ENCODE measurements around the gene OST4. TPM values are rescaled to one million over a fixed set of nuclear protein-coding genes. Genes with fewer than 3 reads are reported as not detected.
A peak's percentile ranks its signal among the peaks of the same experiment; 100 is the strongest.

The OST4 gene
- polyA plus RNA-seq, 2 of the 4 experiments (the other 2 are of a cell fraction): 392 to 880 TPM

DNA sequence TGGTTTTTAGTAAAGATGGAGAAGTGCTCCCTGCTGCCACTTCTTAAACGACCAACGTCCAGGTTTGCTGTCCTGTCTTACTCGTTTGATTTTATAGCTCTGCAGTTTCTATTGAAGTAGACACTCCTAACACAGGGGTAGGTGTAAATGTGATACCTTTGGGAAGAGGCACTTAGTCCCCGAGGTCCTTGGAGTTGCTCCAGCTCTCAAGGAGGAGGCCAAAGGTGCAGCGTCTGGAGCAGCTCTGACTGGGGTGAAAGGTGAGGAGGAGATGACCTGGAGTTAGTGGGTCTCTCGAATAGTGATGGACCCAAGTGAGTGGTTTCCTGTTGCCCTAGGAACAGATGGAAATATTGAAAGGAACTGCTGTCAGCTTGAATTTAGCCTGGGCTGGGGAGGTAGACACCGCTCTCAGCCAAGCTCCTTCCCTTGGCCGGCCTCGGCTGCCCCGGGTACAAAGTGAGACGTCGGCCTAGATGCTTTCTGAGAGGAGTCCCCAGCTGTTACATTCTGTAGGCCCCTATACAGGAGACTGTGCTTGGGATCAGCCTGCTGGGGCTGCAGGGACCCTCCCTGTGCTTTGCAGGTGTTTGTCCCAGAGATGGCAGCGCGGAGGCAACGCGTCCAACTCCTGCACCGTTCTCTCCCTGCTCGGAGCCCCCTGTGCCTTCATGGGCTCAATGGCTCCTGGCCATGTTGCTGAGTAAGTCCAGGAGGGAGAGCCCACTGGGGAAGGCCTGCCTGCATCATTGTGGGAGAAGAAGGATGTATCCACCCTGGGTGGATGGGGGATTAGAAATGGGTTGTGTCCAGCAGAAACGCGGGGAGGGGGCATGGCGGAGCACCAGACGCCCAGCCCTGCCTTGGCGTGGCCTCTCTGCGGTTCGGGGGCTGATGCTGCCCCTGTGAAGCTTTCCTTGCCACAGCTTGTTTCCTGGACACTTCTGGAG is 20.6 kb upstream of the OST4 start (continued):
- no peak for TF ChIP-seq MAZ (IDR thresholded peaks at IDR 0.05; ENCODE audit: borderline replicate concordance, low read depth, low read length)
- TF ChIP-seq NFE2L2 (conservative IDR thresholded peaks at IDR 0.05; ENCODE audit: low read length): no peak
- TF ChIP-seq ESRRA (IDR thresholded peaks at IDR 0.05; ENCODE audit: borderline replicate concordance, low read length): no peak
- TF ChIP-seq CEBPB (IDR thresholded peaks at IDR 0.05): no peak
- TF ChIP-seq RCOR1 (IDR thresholded peaks at IDR 0.05; ENCODE audit: low read depth, low read length): no peak

DNA sequence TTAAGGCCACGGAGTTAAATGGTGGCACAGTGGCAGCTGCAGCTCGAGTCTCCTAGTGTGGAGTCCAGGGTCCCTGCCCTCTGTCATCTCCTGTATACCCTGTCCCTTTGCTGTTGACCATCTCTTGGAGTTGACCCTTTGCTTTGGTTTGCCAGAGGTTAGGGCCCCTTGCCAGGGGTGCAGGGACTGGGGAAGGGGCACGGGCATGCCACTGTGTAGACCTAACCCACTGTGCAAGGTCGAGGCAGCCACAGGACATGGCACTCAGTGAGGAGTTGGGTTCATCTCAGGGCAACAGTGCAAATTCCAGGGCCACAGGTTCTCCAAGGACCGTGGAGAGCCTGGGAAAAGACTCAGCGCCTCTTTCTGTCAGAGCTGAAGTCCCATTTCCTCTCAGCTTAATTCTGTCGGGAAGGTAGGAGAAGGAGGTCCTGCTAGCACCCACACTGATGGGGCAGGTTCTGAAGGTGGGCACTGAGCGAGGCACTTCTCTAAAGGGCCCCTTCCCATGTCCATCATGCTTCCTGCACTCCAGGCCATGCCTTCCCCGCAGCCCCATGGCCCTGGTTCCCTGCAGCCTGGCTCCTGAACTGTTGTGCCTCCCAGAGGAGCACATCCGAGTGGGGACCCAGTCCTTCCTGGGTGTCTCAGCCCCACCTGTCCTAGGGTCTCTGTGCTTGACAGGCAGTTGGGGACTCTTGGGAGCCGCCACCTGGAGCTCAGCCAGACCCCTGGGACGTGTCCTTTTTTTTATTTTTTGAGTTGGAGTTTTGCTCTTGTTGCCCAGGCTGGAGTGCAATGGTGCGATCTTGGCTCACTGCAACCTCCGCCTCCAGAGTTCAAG is 17.9 kb upstream of the OST4 start:
- Histone ChIP-seq H3K4me1 (peaks cover 24% of the 10 kb centered on the region), H3K4me2 (no peak overlapping the region), H3K4me3 (no peak overlapping the region), H3K27ac (no peak overlapping the region), H3K9me3 (no peaks in the 10 kb centered on the region)
- DNase-seq (ENCODE audit: low read depth in 1 of 2, low spot score in 1 of 2) (no peak), FAIRE-seq (no peak), ATAC-seq (no peak)
- 85% methylated on average over 14 of the region's 14 CpGs for WGBS (ENCODE audit: missing lambda C conversion rate)
- POLR2A ChIA-PET: interaction anchor here (0.6 kb wide), 1 partner anchor 61 kb away, joined by 3 read pairs; no protein-coding TSS in a partner anchor
- TF ChIP-seq, protein P1, sequence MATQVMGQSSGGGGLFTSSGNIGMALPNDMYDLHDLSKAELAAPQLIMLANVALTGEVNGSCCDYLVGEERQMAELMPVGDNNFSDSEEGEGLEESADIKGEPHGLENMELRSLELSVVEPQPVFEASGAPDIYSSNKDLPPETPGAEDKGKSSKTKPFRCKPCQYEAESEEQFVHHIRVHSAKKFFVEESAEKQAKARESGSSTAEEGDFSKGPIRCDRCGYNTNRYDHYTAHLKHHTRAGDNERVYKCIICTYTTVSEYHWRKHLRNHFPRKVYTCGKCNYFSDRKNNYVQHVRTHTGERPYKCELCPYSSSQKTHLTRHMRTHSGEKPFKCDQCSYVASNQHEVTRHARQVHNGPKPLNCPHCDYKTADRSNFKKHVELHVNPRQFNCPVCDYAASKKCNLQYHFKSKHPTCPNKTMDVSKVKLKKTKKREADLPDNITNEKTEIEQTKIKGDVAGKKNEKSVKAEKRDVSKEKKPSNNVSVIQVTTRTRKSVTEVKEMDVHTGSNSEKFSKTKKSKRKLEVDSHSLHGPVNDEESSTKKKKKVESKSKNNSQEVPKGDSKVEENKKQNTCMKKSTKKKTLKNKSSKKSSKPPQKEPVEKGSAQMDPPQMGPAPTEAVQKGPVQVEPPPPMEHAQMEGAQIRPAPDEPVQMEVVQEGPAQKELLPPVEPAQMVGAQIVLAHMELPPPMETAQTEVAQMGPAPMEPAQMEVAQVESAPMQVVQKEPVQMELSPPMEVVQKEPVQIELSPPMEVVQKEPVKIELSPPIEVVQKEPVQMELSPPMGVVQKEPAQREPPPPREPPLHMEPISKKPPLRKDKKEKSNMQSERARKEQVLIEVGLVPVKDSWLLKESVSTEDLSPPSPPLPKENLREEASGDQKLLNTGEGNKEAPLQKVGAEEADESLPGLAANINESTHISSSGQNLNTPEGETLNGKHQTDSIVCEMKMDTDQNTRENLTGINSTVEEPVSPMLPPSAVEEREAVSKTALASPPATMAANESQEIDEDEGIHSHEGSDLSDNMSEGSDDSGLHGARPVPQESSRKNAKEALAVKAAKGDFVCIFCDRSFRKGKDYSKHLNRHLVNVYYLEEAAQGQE (IDR thresholded peaks at IDR 0.05): no peak
- no peak for TF ChIP-seq KDM5A (IDR thresholded peaks at IDR 0.05)
- CTCF ChIA-PET: interaction anchor here (0.6 to 15.3 kb wide), 13 partner anchors 8 to 243 kb away, joined by 3 to 253 read pairs (median 5); partner anchors contain the start of gene OST4

DNA sequence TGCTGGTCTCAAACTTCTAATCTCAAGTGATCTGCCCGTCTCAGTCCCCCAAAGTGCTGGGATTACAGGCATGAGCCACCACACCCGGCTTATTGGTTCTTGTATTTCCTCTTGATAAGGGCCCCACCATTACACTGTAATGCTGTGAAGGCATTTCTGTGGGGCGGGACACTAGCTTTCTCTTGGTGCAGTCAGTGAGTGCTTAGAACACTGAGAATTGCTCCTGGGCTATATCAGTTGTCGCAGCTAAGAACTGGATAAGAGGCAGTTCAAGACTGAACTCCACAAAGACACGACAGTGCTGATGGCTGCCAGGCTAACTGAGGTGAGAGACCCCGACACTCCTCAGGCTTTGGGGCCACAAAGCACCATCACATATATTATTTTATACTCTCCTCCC is 17.2 kb upstream of the OST4 start:
- ATAC-seq (no peak), DNase-seq (ENCODE audit: low read depth in 1 of 2, low spot score in 1 of 2) (no peak), FAIRE-seq (no peak)
- ChIA-PET POLR2A (no interaction called here), CTCF (interaction anchor here (1.1 to 15.3 kb wide), 11 partner anchors 7 to 242 kb away, joined by 3 to 253 read pairs (median 8); partner anchors contain the start of gene OST4)
- no peak for TF ChIP-seq POLR2AphosphoS2 (conservative IDR thresholded peaks at IDR 0.05; ENCODE audit: low read length)
- TF ChIP-seq, protein P2, sequence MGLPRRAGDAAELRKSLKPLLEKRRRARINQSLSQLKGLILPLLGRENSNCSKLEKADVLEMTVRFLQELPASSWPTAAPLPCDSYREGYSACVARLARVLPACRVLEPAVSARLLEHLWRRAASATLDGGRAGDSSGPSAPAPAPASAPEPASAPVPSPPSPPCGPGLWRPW (IDR thresholded peaks at IDR 0.05): no peak
- no peak overlapping the region for H3K4me3 ChIP-seq
- peaks cover 18% of the 10 kb centered on the region for H3K4me1 ChIP-seq
- no peaks in the 10 kb centered on the region for H3K9me3 ChIP-seq
- no peak overlapping the region for H3K27ac ChIP-seq
- 85% methylated on average over 6 of the region's 6 CpGs for WGBS (ENCODE audit: missing lambda C conversion rate)
- H3K4me2 ChIP-seq: no peak overlapping the region

GRCh38 chr2:27087823-27088410 is 16.5 kb upstream of the OST4 start:
- H3K27ac ChIP-seq: no peak overlapping the region
- H3K4me2 ChIP-seq: peak overlapping the region; percentile 81; the same call in 2 of the 3 replicates
- H3K9me3 ChIP-seq: no peaks in the 10 kb centered on the region
- ChIA-PET CTCF (interaction anchor here (0.6 to 15.3 kb wide), 20 partner anchors 9 to 242 kb away, joined by 3 to 253 read pairs (median 5); partner anchors contain the start of genes ABHD1, EMILIN1 and OST4), POLR2A (interaction anchor here (0.7 to 1.3 kb wide), 2 partner anchors 36 to 128 kb away, joined by 9 to 12 read pairs; partner anchors contain the start of gene AGBL5)
- no peak overlapping the region for H3K4me3 ChIP-seq
- TF ChIP-seq HOXA7 (CRISPR knock-in tag; IDR thresholded peaks at IDR 0.05): no peak
- TF ChIP-seq JUNB (IDR thresholded peaks at IDR 0.05): no peak
- TF ChIP-seq, protein P3, sequence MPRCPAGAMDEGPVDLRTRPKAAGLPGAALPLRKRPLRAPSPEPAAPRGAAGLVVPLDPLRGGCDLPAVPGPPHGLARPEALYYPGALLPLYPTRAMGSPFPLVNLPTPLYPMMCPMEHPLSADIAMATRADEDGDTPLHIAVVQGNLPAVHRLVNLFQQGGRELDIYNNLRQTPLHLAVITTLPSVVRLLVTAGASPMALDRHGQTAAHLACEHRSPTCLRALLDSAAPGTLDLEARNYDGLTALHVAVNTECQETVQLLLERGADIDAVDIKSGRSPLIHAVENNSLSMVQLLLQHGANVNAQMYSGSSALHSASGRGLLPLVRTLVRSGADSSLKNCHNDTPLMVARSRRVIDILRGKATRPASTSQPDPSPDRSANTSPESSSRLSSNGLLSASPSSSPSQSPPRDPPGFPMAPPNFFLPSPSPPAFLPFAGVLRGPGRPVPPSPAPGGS (IDR thresholded peaks at IDR 0.05): no peak
- no peak for TF ChIP-seq KDM5A (IDR thresholded peaks at IDR 0.05)
- TF ChIP-seq SREBF2 (IDR thresholded peaks at IDR 0.05): no peak
- TF ChIP-seq RFX5 (IDR thresholded peaks at IDR 0.05): no peak
- TF ChIP-seq PHF8 (IDR thresholded peaks at IDR 0.05; ENCODE audit: borderline replicate concordance, low read depth): no peak
- no peak for TF ChIP-seq NFE2L2 (conservative IDR thresholded peaks at IDR 0.05; ENCODE audit: low read length)
- no peak for TF ChIP-seq TFCP2L1 (CRISPR knock-in tag; IDR thresholded peaks at IDR 0.05)
- TF ChIP-seq NR3C1 (IDR thresholded peaks at IDR 0.05): no peak
- TF ChIP-seq FOSB (CRISPR knock-in tag; IDR thresholded peaks at IDR 0.05): no peak
- TF ChIP-seq NPAS2 (CRISPR knock-in tag; IDR thresholded peaks at IDR 0.05; ENCODE audit: borderline replicate concordance): no peak
- no peak for TF ChIP-seq HOXB5 (CRISPR knock-in tag; IDR thresholded peaks at IDR 0.05)
- ATAC-seq: no peak
- no peak for DNase-seq (ENCODE audit: low read depth in 1 of 2, low spot score in 1 of 2)
- WGBS (ENCODE audit: missing lambda C conversion rate): 81% methylated on average over 5 of the region's 5 CpGs
- no peak for FAIRE-seq
- H3K4me1 ChIP-seq: peaks cover 11% of the 10 kb centered on the region

All from A549 (cell line).